PFSK-1 (cell line): Measurements from ENCODE around the gene CDK1.

Experiments used
- FOXP2 ChIP-seq: optimal IDR thresholded peaks from 2 replicates; pipeline ENCODE3; 2011; ENCODE audit warnings: borderline replicate concordance, control low read depth, inconsistent platforms; ENCODE audit not compliant: insufficient read depth; ENCODE audit errors: extremely low read length, extremely low read depth
- POLR2AphosphoS5 ChIP-seq: IDR thresholded peaks from 2 replicates; pipeline ENCODE4 v1.6.1; 2012; ENCODE audit warnings: low read depth, mild to moderate bottlenecking, control low read depth, low read length, moderate library complexity
- REST ChIP-seq, 2 experiments: IDR thresholded peaks; 2 replicates each; pipeline versions ENCODE4 v1.6.1 to v1.8.0; 2011 to 2012; ENCODE audit warnings: low read depth in 2 of 2, low read length in 2 of 2, control low read depth in 1 of 2, inconsistent platforms in 1 of 2, mild to moderate bottlenecking in 1 of 2, moderate library complexity in 1 of 2; ENCODE audit not compliant: insufficient read depth in 1 of 2
- SIN3A ChIP-seq: IDR thresholded peaks from 2 replicates; pipeline ENCODE4 v1.6.1; 2012; ENCODE audit warnings: mild to moderate bottlenecking, low read length, moderate library complexity, borderline replicate concordance; ENCODE audit not compliant: insufficient read depth

- TF ChIP-seq REST (IDR thresholded peaks at IDR 0.05; ENCODE audit: insufficient read depth in 1 of 2, low read depth in 2 of 2, low read length in 2 of 2): no peak
- TF ChIP-seq FOXP2: no peak
- no peak for TF ChIP-seq POLR2AphosphoS5
- TF ChIP-seq SIN3A: no peak
Measured at GRCh38 chr10:60796481-60796880, 18.2 kb downstream of the CDK1 start.
